ENCODE results near the gene SERPINB1.
A peak's percentile ranks its signal among the peaks of the same experiment; 100 is the strongest.

The SERPINB1 gene

GRCh38 chr6:2873643-2874042 is 32.0 kb upstream of the SERPINB1 start:
- H3K4me1 Mint-ChIP-seq (ENCODE audit: low read depth) = peaks cover 39% of the 10 kb centered on the region
- no peaks in the 10 kb centered on the region for H3K27me3 Mint-ChIP-seq (ENCODE audit: low read depth)
- DNase-seq (ENCODE audit: low spot score) = no peak
- H3K36me3 Mint-ChIP-seq (ENCODE audit: low read depth) = peaks cover 5% of the 10 kb centered on the region
- peaks cover 6% of the 10 kb centered on the region for H3K9me3 Mint-ChIP-seq
- H3K27ac Mint-ChIP-seq = no peak overlapping the region
- H3K4me3 Mint-ChIP-seq = no peak overlapping the region

GRCh38 chr6:2872423-2873358 is 31.0 kb upstream of the SERPINB1 start:
- H3K4me1 Mint-ChIP-seq (ENCODE audit: low read depth) = peaks cover 34% of the 10 kb centered on the region
- H3K4me3 Mint-ChIP-seq = no peak overlapping the region
- H3K27ac Mint-ChIP-seq = no peak overlapping the region

GRCh38 chr6:2871953-2872352 is 30.3 kb upstream of the SERPINB1 start:
- no peak for DNase-seq (ENCODE audit: low spot score)
- H3K27ac Mint-ChIP-seq = no peak overlapping the region
- peaks cover 3% of the 10 kb centered on the region for H3K36me3 Mint-ChIP-seq (ENCODE audit: low read depth)
- peaks cover 6% of the 10 kb centered on the region for H3K9me3 Mint-ChIP-seq
- H3K27me3 Mint-ChIP-seq (ENCODE audit: low read depth) = no peaks in the 10 kb centered on the region
- no peak overlapping the region for H3K4me3 Mint-ChIP-seq
- H3K4me1 Mint-ChIP-seq (ENCODE audit: low read depth) = peaks cover 29% of the 10 kb centered on the region

More at GRCh38 chr6:2872423-2873358, 31.0 kb upstream of the SERPINB1 start:
- DNase-seq (ENCODE audit: low spot score) = no peak
- Mint-ChIP-seq H3K9me3 (peaks cover 6% of the 10 kb centered on the region), H3K36me3 (ENCODE audit: low read depth) (peaks cover 3% of the 10 kb centered on the region), H3K27me3 (ENCODE audit: low read depth) (no peaks in the 10 kb centered on the region)

GRCh38 chr6:2871102-2871501 is 29.4 kb upstream of the SERPINB1 start:
- Mint-ChIP-seq H3K9me3 (peaks cover 6% of the 10 kb centered on the region), H3K27me3 (ENCODE audit: low read depth) (no peaks in the 10 kb centered on the region), H3K4me3 (no peak overlapping the region), H3K27ac (no peak overlapping the region), H3K4me1 (ENCODE audit: low read depth) (peaks cover 25% of the 10 kb centered on the region), H3K36me3 (ENCODE audit: low read depth) (peaks cover 3% of the 10 kb centered on the region)
- DNase-seq (ENCODE audit: low spot score) = no peak

- no peak overlapping the region for H3K4me3 Mint-ChIP-seq
- peaks cover 30% of the 10 kb centered on the region for H3K4me1 Mint-ChIP-seq (ENCODE audit: low read depth)
- no peaks in the 10 kb centered on the region for H3K27me3 Mint-ChIP-seq (ENCODE audit: low read depth)
- H3K36me3 Mint-ChIP-seq (ENCODE audit: low read depth) = peaks cover 5% of the 10 kb centered on the region
- no peak for DNase-seq (ENCODE audit: low spot score)
- peaks cover 6% of the 10 kb centered on the region for H3K9me3 Mint-ChIP-seq
- no peak overlapping the region for H3K27ac Mint-ChIP-seq
Observed at GRCh38 chr6:2870046-2870636, 28.5 kb upstream of the SERPINB1 start.

- peaks cover 7% of the 10 kb centered on the region for H3K9me3 Mint-ChIP-seq
- H3K4me1 Mint-ChIP-seq (ENCODE audit: low read depth) = peaks cover 29% of the 10 kb centered on the region
- peaks cover 7% of the 10 kb centered on the region for H3K36me3 Mint-ChIP-seq (ENCODE audit: low read depth)
- H3K27me3 Mint-ChIP-seq (ENCODE audit: low read depth) = no peaks in the 10 kb centered on the region
- no peak for DNase-seq (ENCODE audit: low spot score)
- H3K27ac Mint-ChIP-seq = peak overlapping the region; percentile 47
- H3K4me3 Mint-ChIP-seq = no peak overlapping the region
Observed at GRCh38 chr6:2868637-2869036, 27.0 kb upstream of the SERPINB1 start.

GRCh38 chr6:2866171-2866846 is 24.6 kb upstream of the SERPINB1 start:
- no peak overlapping the region for H3K4me3 Mint-ChIP-seq
- H3K9me3 Mint-ChIP-seq = peaks cover 19% of the 10 kb centered on the region
- H3K36me3 Mint-ChIP-seq (ENCODE audit: low read depth) = peaks cover 16% of the 10 kb centered on the region
- DNase-seq (ENCODE audit: low spot score) = no peak
- H3K4me1 Mint-ChIP-seq (ENCODE audit: low read depth) = peaks cover 45% of the 10 kb centered on the region
- H3K27me3 Mint-ChIP-seq (ENCODE audit: low read depth) = no peaks in the 10 kb centered on the region
- no peak overlapping the region for H3K27ac Mint-ChIP-seq

GRCh38 chr6:2865694-2866151 is 24.1 kb upstream of the SERPINB1 start:
- H3K27me3 Mint-ChIP-seq (ENCODE audit: low read depth) = no peaks in the 10 kb centered on the region
- peaks cover 51% of the 10 kb centered on the region for H3K4me1 Mint-ChIP-seq (ENCODE audit: low read depth)
- no peak overlapping the region for H3K27ac Mint-ChIP-seq
- peaks cover 22% of the 10 kb centered on the region for H3K36me3 Mint-ChIP-seq (ENCODE audit: low read depth)
- peaks cover 25% of the 10 kb centered on the region for H3K9me3 Mint-ChIP-seq
- no peak for DNase-seq (ENCODE audit: low spot score)
- no peak overlapping the region for H3K4me3 Mint-ChIP-seq

GRCh38 chr6:2865270-2865669 is 23.6 kb upstream of the SERPINB1 start:
- no peak overlapping the region for H3K4me3 Mint-ChIP-seq
- no peak for DNase-seq (ENCODE audit: low spot score)
- H3K9me3 Mint-ChIP-seq = peaks cover 27% of the 10 kb centered on the region
- H3K27ac Mint-ChIP-seq = no peak overlapping the region
- H3K27me3 Mint-ChIP-seq (ENCODE audit: low read depth) = no peaks in the 10 kb centered on the region
- peaks cover 53% of the 10 kb centered on the region for H3K4me1 Mint-ChIP-seq (ENCODE audit: low read depth)
- peaks cover 23% of the 10 kb centered on the region for H3K36me3 Mint-ChIP-seq (ENCODE audit: low read depth)

- H3K9me3 Mint-ChIP-seq = peaks cover 30% of the 10 kb centered on the region
- H3K27ac Mint-ChIP-seq = no peak overlapping the region
- H3K4me3 Mint-ChIP-seq = no peak overlapping the region
Observed at GRCh38 chr6:2863901-2864300, 22.2 kb upstream of the SERPINB1 start.

GRCh38 chr6:2862712-2863181 is 21.1 kb upstream of the SERPINB1 start:
- no peaks in the 10 kb centered on the region for H3K27me3 Mint-ChIP-seq (ENCODE audit: low read depth)
- H3K27ac Mint-ChIP-seq = peak overlapping the region; percentile 93
- peaks cover 27% of the 10 kb centered on the region for H3K36me3 Mint-ChIP-seq (ENCODE audit: low read depth)
- H3K9me3 Mint-ChIP-seq = peaks cover 30% of the 10 kb centered on the region
- H3K4me1 Mint-ChIP-seq (ENCODE audit: low read depth) = peaks cover 64% of the 10 kb centered on the region
- no peak for DNase-seq (ENCODE audit: low spot score)
- H3K4me3 Mint-ChIP-seq = no peak overlapping the region

More at GRCh38 chr6:2863901-2864300, 22.2 kb upstream of the SERPINB1 start:
- Mint-ChIP-seq H3K36me3 (ENCODE audit: low read depth) (peaks cover 27% of the 10 kb centered on the region), H3K4me1 (ENCODE audit: low read depth) (peaks cover 58% of the 10 kb centered on the region), H3K27me3 (ENCODE audit: low read depth) (no peaks in the 10 kb centered on the region)
- no peak for DNase-seq (ENCODE audit: low spot score)

- H3K9me3 Mint-ChIP-seq = peaks cover 30% of the 10 kb centered on the region
- no peak for DNase-seq (ENCODE audit: low spot score)
- peaks cover 27% of the 10 kb centered on the region for H3K36me3 Mint-ChIP-seq (ENCODE audit: low read depth)
- H3K27ac Mint-ChIP-seq = peak overlapping the region; percentile 93
- peaks cover 73% of the 10 kb centered on the region for H3K4me1 Mint-ChIP-seq (ENCODE audit: low read depth)
- H3K4me3 Mint-ChIP-seq = peak overlapping the region; percentile 60
- H3K27me3 Mint-ChIP-seq (ENCODE audit: low read depth) = no peaks in the 10 kb centered on the region
Observed at GRCh38 chr6:2861822-2862164, 20.1 kb upstream of the SERPINB1 start.

- Mint-ChIP-seq H3K4me3 (peak overlapping the region; percentile 60), H3K36me3 (ENCODE audit: low read depth) (peaks cover 27% of the 10 kb centered on the region), H3K27me3 (ENCODE audit: low read depth) (no peaks in the 10 kb centered on the region), H3K9me3 (peaks cover 30% of the 10 kb centered on the region), H3K27ac (peak overlapping the region; percentile 93), H3K4me1 (ENCODE audit: low read depth) (peaks cover 72% of the 10 kb centered on the region)
- DNase-seq (ENCODE audit: low spot score) = no peak
Observed at GRCh38 chr6:2861060-2861821, 19.6 kb upstream of the SERPINB1 start.
